CD14-positive monocyte (primary cell): ENCODE measurements around the gene GNG8. TPM values are rescaled to one million over a fixed set of nuclear protein-coding genes. Genes with fewer than 3 reads are reported as not detected.
A peak's percentile ranks its signal among the peaks of the same experiment; 100 is the strongest.

Source experiments
- DNase-seq, 3 donors: peaks; one replicate each; pipeline ENCODE4 v3.0.0-alpha.2; 2011 to 2022
- H2AFZ ChIP-seq: 2 replicates; pipeline ENCODE4 v1.6.0; 2012; ENCODE audit warnings: mild to moderate bottlenecking, low read depth, low read length, inconsistent platforms; ENCODE audit not compliant: insufficient read depth, poor library complexity, severe bottlenecking
- H3K27ac ChIP-seq, 2 donors: 1 replicate in 1 of 2; 2 replicates in 1 of 2; pipeline ENCODE4 v1.5.1; 2012 to 2013; ENCODE audit warnings: low read length in 2 of 2, control low read depth in 1 of 2, inconsistent platforms in 1 of 2, low read depth in 1 of 2, mild to moderate bottlenecking in 1 of 2
- H3K27me3 ChIP-seq, 2 donors: one replicate each; pipeline versions ENCODE4 v1.6.0 to v1.6.1; 2011 to 2013; ENCODE audit warnings: low read length in 2 of 2; ENCODE audit not compliant: control insufficient read depth in 2 of 2, insufficient read depth in 2 of 2
- H3K36me3 ChIP-seq, 2 donors: replicated peaks in 1 of 2; 1 replicate in 1 of 2; 2 replicates in 1 of 2; pipeline versions ENCODE4 v1.5.1 to v1.6.1; 2012 to 2013; ENCODE audit warnings: low read length in 2 of 2, control low read depth in 1 of 2, inconsistent platforms in 1 of 2, mild to moderate bottlenecking in 1 of 2; ENCODE audit not compliant: insufficient read depth in 2 of 2, control insufficient read depth in 1 of 2
- H3K4me1 ChIP-seq, 2 donors: 1 replicate in 1 of 2; 2 replicates in 1 of 2; pipeline versions ENCODE4 v1.5.1 to v1.6.1; 2012 to 2013; ENCODE audit warnings: low read length in 2 of 2, control low read depth in 1 of 2, inconsistent platforms in 1 of 2, mild to moderate bottlenecking in 1 of 2, moderate library complexity in 1 of 2; ENCODE audit not compliant: insufficient read depth in 2 of 2, control insufficient read depth in 1 of 2
- H3K4me2 ChIP-seq: replicated peaks from 2 replicates; pipeline ENCODE3; 2012; ENCODE audit warnings: low read length, moderate library complexity, mild to moderate bottlenecking; ENCODE audit not compliant: poor library complexity, severe bottlenecking; ENCODE audit errors: extremely low read depth
- H3K4me3 ChIP-seq, 3 experiments: fragments of 200-600 bp in 1 of 3; sonication (generic) in 1 of 3; replicated peaks in 1 of 3; 1 replicate in 2 of 3; 2 replicates in 1 of 3; pipeline ENCODE4 v1.5.1; 2011 to 2013; ENCODE audit warnings: low read length in 3 of 3, mild to moderate bottlenecking in 3 of 3, control low read depth in 2 of 3, low read depth in 2 of 3, inconsistent platforms in 1 of 3, moderate library complexity in 1 of 3
- H3K79me2 ChIP-seq: 2 replicates; pipeline ENCODE4 v1.6.0; 2012; ENCODE audit warnings: mild to moderate bottlenecking, control low read depth, inconsistent platforms, low read length, moderate library complexity; ENCODE audit not compliant: insufficient read depth
- H3K9ac ChIP-seq: 2 replicates; pipeline ENCODE4 v1.6.0; 2017; ENCODE audit warnings: low read length, mild to moderate bottlenecking; ENCODE audit not compliant: insufficient read depth, poor library complexity, severe bottlenecking
- H3K9me3 ChIP-seq, 2 donors: replicated peaks in 1 of 2; 1 replicate in 1 of 2; 2 replicates in 1 of 2; pipeline versions ENCODE4 v1.5.1 to v1.6.1; 2012 to 2013; ENCODE audit warnings: low read length in 2 of 2, control low read depth in 1 of 2; ENCODE audit not compliant: control insufficient read depth in 1 of 2, insufficient read depth in 1 of 2
- H4K20me1 ChIP-seq: 2 replicates; pipeline ENCODE4 v1.6.0; 2012; ENCODE audit warnings: mild to moderate bottlenecking, low read length, control low read depth, moderate library complexity; ENCODE audit not compliant: insufficient read depth
- H3K27ac Mint-ChIP-seq, 7 donors: one replicate each; pipeline ENCODE4 v1.8.0; 2020; ENCODE audit warnings: mild to moderate bottlenecking in 7 of 7, mixed read lengths in 7 of 7, moderate library complexity in 6 of 7, inconsistent platforms in 2 of 7
- H3K27me3 Mint-ChIP-seq, 3 donors: one replicate each; pipeline ENCODE4 v1.8.0; 2021 to 2022; ENCODE audit warnings: low read depth in 3 of 3, mild to moderate bottlenecking in 3 of 3, mixed read lengths in 3 of 3, moderate library complexity in 3 of 3, inconsistent platforms in 1 of 3
- H3K36me3 Mint-ChIP-seq, 2 donors: one replicate each; pipeline ENCODE4 v1.8.0; 2020; ENCODE audit warnings: mixed read lengths in 2 of 2, inconsistent platforms in 1 of 2, mild to moderate bottlenecking in 1 of 2
- H3K4me1 Mint-ChIP-seq: one replicate; pipeline ENCODE4 v1.8.0; 2020; ENCODE audit warnings: mild to moderate bottlenecking, mixed read lengths
- H3K4me3 Mint-ChIP-seq, 2 donors: one replicate each; pipeline ENCODE4 v1.8.0; 2020; ENCODE audit warnings: mild to moderate bottlenecking in 2 of 2, mixed read lengths in 2 of 2, moderate library complexity in 1 of 2
- H3K9me3 Mint-ChIP-seq, 7 donors: one replicate each; pipeline ENCODE4 v1.8.0; 2020 to 2022; ENCODE audit warnings: mixed read lengths in 7 of 7, mild to moderate bottlenecking in 6 of 7, moderate library complexity in 6 of 7, inconsistent platforms in 2 of 7
- WGBS: methylation state at CpG from one replicate; pipeline ENCODE4 v1.1.5; 2013; ENCODE audit warnings: missing lambda C conversion rate; ENCODE audit not compliant: insufficient coverage; 5-methylcytosine and 5-hydroxymethylcytosine counted together
- intact Hi-C, 2 donors: fragments of 100-400 bp; cut with micrococcal nuclease; formaldehyde crosslinking; loops; one replicate each; pipeline versions ENCODE4 v1.15.0 to v1.15.1; 2023
- polyA plus RNA-seq, 3 donors: library from polyadenylated mRNA; depleted of rRNA in 1 of 3; unstranded in 2 of 3; stranded (reverse) in 1 of 3; fragments of 300-500 nt in 2 of 3; fragments of >200 nt in 1 of 3; fragmentation: Illumina TruSeq in 2 of 3; gene quantifications; 1 replicate in 2 of 3; 2 replicates in 1 of 3; pipeline ENCODE4 v1.2.3, GENCODE V29; 2012 to 2021
- TF ChIP-seq, protein P1 (sequence below): fragments of 200-600 bp; IDR thresholded peaks from one replicate; pipeline ENCODE4 v1.8.0; 2022; ENCODE audit warnings: antibody characterized with exemption, mild to moderate bottlenecking

The GNG8 gene
- polyA plus RNA-seq, 3 donors: not detected

- Histone ChIP-seq H3K27ac (no peak overlapping the region), H3K4me2 (no peak overlapping the region), H3K79me2 (no peaks in the 10 kb centered on the region), H4K20me1 (no peaks in the 10 kb centered on the region), H3K9me3 (peaks cover 3 to 6% of the 10 kb centered on the region in 2 donors), H3K36me3 (no peaks in the 10 kb centered on the region), H3K27me3 (peaks cover 35 to 56% of the 10 kb centered on the region in 2 donors), H2AFZ (no peak overlapping the region), H3K4me1 (peaks cover 9 to 12% of the 10 kb centered on the region in 2 donors), H3K9ac (no peak overlapping the region), H3K4me3 (no peak overlapping the region)
- Mint-ChIP-seq H3K27ac (peak overlapping the region in 5 of 7 donors; percentile 13 to 84 (median 78)), H3K9me3 (peaks cover 6 to 28% (median 23%) of the 10 kb centered on the region in 7 donors), H3K36me3 (peaks cover 3 to 7% of the 10 kb centered on the region in 2 donors), H3K27me3 (peaks cover 56 to 80% (median 74%) of the 10 kb centered on the region in 3 donors), H3K4me3 (peak overlapping the region; percentile 62 to 89), H3K4me1 (peaks cover 9% of the 10 kb centered on the region)
- intact Hi-C loops: no loop called here
- TF ChIP-seq, protein P1, sequence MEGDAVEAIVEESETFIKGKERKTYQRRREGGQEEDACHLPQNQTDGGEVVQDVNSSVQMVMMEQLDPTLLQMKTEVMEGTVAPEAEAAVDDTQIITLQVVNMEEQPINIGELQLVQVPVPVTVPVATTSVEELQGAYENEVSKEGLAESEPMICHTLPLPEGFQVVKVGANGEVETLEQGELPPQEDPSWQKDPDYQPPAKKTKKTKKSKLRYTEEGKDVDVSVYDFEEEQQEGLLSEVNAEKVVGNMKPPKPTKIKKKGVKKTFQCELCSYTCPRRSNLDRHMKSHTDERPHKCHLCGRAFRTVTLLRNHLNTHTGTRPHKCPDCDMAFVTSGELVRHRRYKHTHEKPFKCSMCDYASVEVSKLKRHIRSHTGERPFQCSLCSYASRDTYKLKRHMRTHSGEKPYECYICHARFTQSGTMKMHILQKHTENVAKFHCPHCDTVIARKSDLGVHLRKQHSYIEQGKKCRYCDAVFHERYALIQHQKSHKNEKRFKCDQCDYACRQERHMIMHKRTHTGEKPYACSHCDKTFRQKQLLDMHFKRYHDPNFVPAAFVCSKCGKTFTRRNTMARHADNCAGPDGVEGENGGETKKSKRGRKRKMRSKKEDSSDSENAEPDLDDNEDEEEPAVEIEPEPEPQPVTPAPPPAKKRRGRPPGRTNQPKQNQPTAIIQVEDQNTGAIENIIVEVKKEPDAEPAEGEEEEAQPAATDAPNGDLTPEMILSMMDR: no peak
- 19% methylated on average over 57 of the region's 63 CpGs for WGBS
- DNase-seq: peak; percentile 46 to 73 (median 52)
These were observed 12.3 kb upstream of the GNG8 start for GRCh38 chr19:46648060-46648960.

DNA sequence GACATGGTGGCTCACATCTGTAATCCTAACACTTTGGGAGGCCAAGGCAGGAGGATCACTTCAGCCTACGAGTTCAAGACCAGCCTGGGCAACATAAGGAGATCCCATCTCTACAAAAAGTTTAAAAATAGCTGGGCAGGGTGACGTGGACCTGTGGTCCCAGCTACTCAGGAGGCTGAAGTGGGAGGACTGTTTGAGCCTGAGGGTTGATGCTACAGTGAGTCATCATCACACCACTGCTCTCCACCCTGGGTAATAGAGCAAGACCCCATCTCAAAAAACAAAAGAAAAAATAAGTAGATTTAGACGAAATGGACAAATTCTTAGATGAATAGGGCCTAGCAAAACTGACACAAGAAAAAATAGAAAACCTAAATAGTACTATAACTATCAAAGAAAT is 10.4 kb upstream of the GNG8 start:
- H3K4me3 Mint-ChIP-seq: peak overlapping the region in 1 of 2 donors; percentile 63
- peaks cover 64 to 75% (median 74%) of the 10 kb centered on the region in 3 donors for H3K27me3 Mint-ChIP-seq
- TF ChIP-seq, protein P1: no peak
- H3K36me3 Mint-ChIP-seq: peaks cover 3 to 7% of the 10 kb centered on the region in 2 donors
- peaks cover 35 to 63% of the 10 kb centered on the region in 2 donors for H3K27me3 ChIP-seq
- no peak overlapping the region for H3K27ac Mint-ChIP-seq
- no peak for DNase-seq
- no peak overlapping the region for H3K9ac ChIP-seq
- H3K9me3 ChIP-seq: peaks cover 3 to 6% of the 10 kb centered on the region in 2 donors
- H4K20me1 ChIP-seq: no peaks in the 10 kb centered on the region
- no peak overlapping the region for H3K27ac ChIP-seq
- no peaks in the 10 kb centered on the region for H3K79me2 ChIP-seq
- no peak overlapping the region for H2AFZ ChIP-seq
- WGBS: no CpG with 5 or more reads among the region's 3 CpGs
- H3K4me1 ChIP-seq: peaks cover 9 to 12% of the 10 kb centered on the region in 2 donors
- no peak overlapping the region for H3K4me2 ChIP-seq
- intact Hi-C loops: no loop called here
- H3K36me3 ChIP-seq: no peaks in the 10 kb centered on the region
- H3K4me3 ChIP-seq: no peak overlapping the region
- H3K9me3 Mint-ChIP-seq: peaks cover 6 to 28% (median 23%) of the 10 kb centered on the region in 7 donors
- H3K4me1 Mint-ChIP-seq: peaks cover 9% of the 10 kb centered on the region
